Smooth muscle cell (in vitro differentiated cells): ENCODE data around the gene TIPARP. TPM values are rescaled to one million over a fixed set of nuclear protein-coding genes. Genes with fewer than 3 reads are reported as not detected.
A peak's percentile ranks its signal among the peaks of the same experiment; 100 is the strongest.

Experiments used
- DNase-seq: peaks from one replicate; lab custom pipeline; 2025; ENCODE audit not compliant: unreplicated experiment; lab: John Stamatoyannopoulos, UW
- H2AFZ ChIP-seq: fragments of 200-600 bp; sonication (generic); 2 replicates; pipeline ENCODE4 v1.6.0; 2016; ENCODE audit warnings: antibody characterized with exemption, low read depth, mild to moderate bottlenecking
- H3F3A ChIP-seq: fragments of 200-600 bp; sonication (generic); 2 replicates; pipeline ENCODE4 v1.6.0; 2017; ENCODE audit warnings: antibody characterized with exemption, low read depth
- H3K27ac ChIP-seq: fragments of 200-600 bp; sonication (generic); 2 replicates; pipeline ENCODE4 v1.5.1; 2016; ENCODE audit warnings: low read depth, mild to moderate bottlenecking
- H3K27me3 ChIP-seq: fragments of 200-600 bp; sonication (generic); 2 replicates; pipeline ENCODE4 v1.6.1; 2016; ENCODE audit warnings: low read depth, mild to moderate bottlenecking
- H3K36me3 ChIP-seq: fragments of 200-600 bp; sonication (generic); 2 replicates; pipeline ENCODE4 v1.5.1; 2016; ENCODE audit warnings: low read depth
- H3K4me1 ChIP-seq: fragments of 200-600 bp; sonication (generic); 2 replicates; pipeline ENCODE4 v1.5.1; 2016; ENCODE audit warnings: low read depth
- H3K4me2 ChIP-seq: fragments of 200-600 bp; sonication (generic); 2 replicates; pipeline ENCODE4 v1.6.0; 2016; ENCODE audit warnings: mild to moderate bottlenecking
- H3K4me3 ChIP-seq: fragments of 200-600 bp; sonication (generic); 2 replicates; pipeline ENCODE4 v1.5.1; 2016; ENCODE audit warnings: mild to moderate bottlenecking
- H3K79me2 ChIP-seq: fragments of 200-600 bp; sonication (generic); 2 replicates; pipeline ENCODE4 v1.6.0; 2016; ENCODE audit warnings: low read depth, mild to moderate bottlenecking
- H3K9ac ChIP-seq: fragments of 200-600 bp; sonication (generic); 2 replicates; pipeline ENCODE4 v1.6.0; 2016; ENCODE audit warnings: low read depth
- H3K9me3 ChIP-seq: fragments of 200-600 bp; sonication (generic); replicated peaks from 2 replicates; pipeline ENCODE4 v1.5.1; 2016; ENCODE audit warnings: low read depth
- H4K20me1 ChIP-seq: fragments of 200-600 bp; sonication (generic); 2 replicates; pipeline ENCODE4 v1.6.0; 2016; ENCODE audit warnings: low read depth
- CTCF ChIP-seq: fragments of 200-600 bp; sonication (generic); IDR thresholded peaks from 2 replicates; pipeline ENCODE4 v1.5.1; 2017; ENCODE audit warnings: borderline replicate concordance, mild to moderate bottlenecking, antibody characterized with exemption; ENCODE audit not compliant: insufficient read depth, poor library complexity, severe bottlenecking
- WGBS: methylation state at CpG from one replicate; pipeline ENCODE4 v1.1.7; 2016; ENCODE audit warnings: low lambda C conversion rate; 5-methylcytosine and 5-hydroxymethylcytosine counted together
- polyA plus RNA-seq: library from polyadenylated mRNA; unstranded; fragments of >200 nt; fragmentation: Nextera tagmentation; extraction: Ambion mirVana; gene quantifications from 2 replicates; pipeline ENCODE4 v1.2.1, GENCODE V29; 2016
- total RNA-seq: library from RNA; depleted of rRNA; stranded (reverse); fragments of >200 nt; gene quantifications from 2 replicates; pipeline ENCODE4 v1.2.3, GENCODE V29; 2014

TIPARP gene
- total and polyA plus RNA-seq, 2 experiments from 2014 or later = 12.5 to 65.2 TPM

- H3K36me3 ChIP-seq = peaks cover 11% of the 10 kb centered on the region
Measured at GRCh38 chr3:156702367-156702766, 28.0 kb downstream of the TIPARP start.

DNA sequence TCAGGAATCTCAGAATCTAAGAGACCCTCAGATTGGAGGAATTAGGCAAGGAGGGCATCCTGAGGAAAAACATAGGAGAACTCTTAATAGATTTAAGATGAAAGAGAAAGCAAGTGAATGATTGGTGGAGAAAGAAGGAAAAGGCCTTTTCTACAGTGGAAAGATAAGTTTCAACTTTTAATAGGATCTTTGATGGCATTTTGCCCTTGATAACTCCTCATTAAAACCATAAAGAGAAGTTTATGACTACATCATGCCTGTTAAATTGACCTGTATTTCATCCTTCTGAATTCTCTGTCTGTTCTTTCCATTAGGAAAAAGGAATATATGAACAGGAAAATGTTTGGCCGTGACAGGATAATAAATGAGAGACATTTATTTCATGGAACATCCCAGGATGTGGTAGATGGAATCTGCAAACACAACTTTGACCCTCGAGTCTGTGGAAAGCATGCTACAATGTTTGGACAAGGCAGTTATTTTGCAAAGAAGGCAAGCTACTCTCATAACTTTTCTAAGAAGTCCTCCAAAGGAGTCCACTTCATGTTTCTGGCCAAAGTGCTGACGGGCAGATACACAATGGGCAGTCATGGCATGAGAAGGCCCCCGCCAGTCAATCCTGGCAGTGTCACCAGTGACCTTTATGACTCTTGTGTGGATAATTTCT lies 30.1 kb downstream of the TIPARP start:
- H3K9me3 ChIP-seq = no peaks in the 10 kb centered on the region
- H3K4me3 ChIP-seq = no peak overlapping the region
- no peak for DNase-seq
- no peak overlapping the region for H3K4me2 ChIP-seq
- no peaks in the 10 kb centered on the region for H3K4me1 ChIP-seq
- H3K79me2 ChIP-seq = peaks cover 5% of the 10 kb centered on the region
- H3K27ac ChIP-seq = no peak overlapping the region
- H4K20me1 ChIP-seq = peaks cover 9% of the 10 kb centered on the region
- no peak overlapping the region for H2AFZ ChIP-seq
- 94% methylated on average over 4 of the region's 4 CpGs for WGBS
- H3K9ac ChIP-seq = no peak overlapping the region
- no peaks in the 10 kb centered on the region for H3F3A ChIP-seq
- peaks cover 11% of the 10 kb centered on the region for H3K36me3 ChIP-seq
- no peak for TF ChIP-seq CTCF
- H3K27me3 ChIP-seq = no peaks in the 10 kb centered on the region

More at GRCh38 chr3:156702367-156702766, 28.0 kb downstream of the TIPARP start:
- Histone ChIP-seq H4K20me1 (peaks cover 9% of the 10 kb centered on the region), H3K9ac (no peak overlapping the region), H3K4me1 (no peaks in the 10 kb centered on the region), H3F3A (no peaks in the 10 kb centered on the region), H3K4me3 (no peak overlapping the region), H3K27ac (peak overlapping the region; percentile 34), H3K27me3 (no peaks in the 10 kb centered on the region), H2AFZ (no peak overlapping the region), H3K79me2 (peaks cover 9% of the 10 kb centered on the region), H3K4me2 (peak overlapping the region; percentile 23), H3K9me3 (no peaks in the 10 kb centered on the region)
- DNase-seq = no peak
- TF ChIP-seq CTCF = no peak
- 86% methylated on average over 1 of the region's 1 CpG for WGBS

DNA sequence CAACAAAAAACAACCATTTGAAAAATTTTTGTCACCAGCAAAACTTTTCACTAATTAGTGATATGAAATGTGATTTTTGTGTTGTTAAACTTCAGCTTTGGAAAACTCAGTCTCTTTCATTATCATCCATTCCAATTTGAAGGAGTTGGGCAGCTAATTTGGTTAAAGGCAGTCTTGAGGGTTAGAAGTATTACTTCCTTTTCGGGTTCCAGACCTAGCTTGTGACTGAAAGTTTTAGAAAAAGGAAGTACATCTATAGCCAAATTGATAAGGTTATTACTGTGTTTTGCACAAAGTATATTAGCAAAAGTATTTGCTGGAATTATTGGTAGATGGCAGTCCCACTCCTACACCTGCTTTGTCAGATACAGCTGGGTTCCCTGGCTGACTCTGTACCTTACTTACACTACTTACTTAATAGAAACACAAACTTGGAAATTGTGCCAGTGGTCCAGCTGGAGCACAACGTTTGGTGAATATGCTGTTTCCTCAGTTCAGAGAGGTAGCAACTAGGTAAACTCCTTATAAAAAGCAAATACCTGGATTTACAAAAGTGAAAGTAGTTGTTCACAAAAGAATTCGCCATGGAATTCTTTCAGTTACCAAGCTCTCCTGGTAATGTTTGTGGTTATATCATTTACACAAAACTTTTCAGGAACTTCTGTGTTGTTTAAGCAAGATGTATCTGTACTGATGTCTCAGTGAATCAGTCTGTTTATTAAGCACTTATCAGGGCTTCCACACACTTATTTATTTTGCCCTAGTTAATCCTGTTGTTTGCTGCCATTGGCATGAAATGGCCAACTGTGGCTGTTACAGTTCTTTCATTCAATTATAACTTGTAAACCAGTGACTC lies 31.6 kb downstream of the TIPARP start:
- H3F3A ChIP-seq = no peaks in the 10 kb centered on the region
- H2AFZ ChIP-seq = no peak overlapping the region
- no peak for TF ChIP-seq CTCF
- H3K27ac ChIP-seq = no peak overlapping the region
- no peaks in the 10 kb centered on the region for H3K4me1 ChIP-seq
- no peaks in the 10 kb centered on the region for H4K20me1 ChIP-seq
- no peak overlapping the region for H3K4me2 ChIP-seq
- no peak for DNase-seq
- H3K4me3 ChIP-seq = no peak overlapping the region
- 91% methylated on average over 3 of the region's 3 CpGs for WGBS
- H3K9me3 ChIP-seq = no peaks in the 10 kb centered on the region
- H3K79me2 ChIP-seq = peaks cover 2% of the 10 kb centered on the region
- no peak overlapping the region for H3K9ac ChIP-seq
- no peaks in the 10 kb centered on the region for H3K27me3 ChIP-seq
- peaks cover 11% of the 10 kb centered on the region for H3K36me3 ChIP-seq
